Adipocyte (in vitro differentiated cells): ENCODE measurements around the gene CFAP53.
"Not testable (repeated sequence)": the region's sequence is repeated elsewhere in the genome, so short reads cannot be mapped to it uniquely, and the experiment has no call there.

Experiments
- DNase-seq: peaks from one replicate; pipeline ENCODE4 v3.0.0-alpha.2; 2015; ENCODE audit warnings: low read depth
- H3K27me3 ChIP-seq: replicated peaks from 2 replicates; pipeline ENCODE4 v1.7.0; 2013; ENCODE audit warnings: mild to moderate bottlenecking, low read length, moderate library complexity; ENCODE audit not compliant: control insufficient read depth, insufficient read depth
- H3K36me3 ChIP-seq: 2 replicates; pipeline ENCODE4 v1.7.0; 2013; ENCODE audit warnings: low read length, mild to moderate bottlenecking, moderate library complexity; ENCODE audit not compliant: control insufficient read depth, insufficient read depth, severe bottlenecking
- H3K4me1 ChIP-seq: 2 replicates; pipeline ENCODE4 v1.7.0; 2013; ENCODE audit warnings: mild to moderate bottlenecking, low read length, moderate library complexity; ENCODE audit not compliant: control insufficient read depth, insufficient read depth
- H3K4me3 ChIP-seq: 2 replicates; pipeline ENCODE4 v1.7.0; 2013; ENCODE audit warnings: mild to moderate bottlenecking, low read length, moderate library complexity
- H3K9ac ChIP-seq: 2 replicates; pipeline ENCODE4 v1.7.0; 2013; ENCODE audit warnings: mild to moderate bottlenecking, low read length, moderate library complexity
- H3K9me3 ChIP-seq: 2 replicates; pipeline ENCODE4 v1.7.0; 2013; ENCODE audit warnings: mild to moderate bottlenecking, low read length, moderate library complexity; ENCODE audit not compliant: control insufficient read depth

The CFAP53 gene

GRCh38 chr18:50306944-50307343, 40.6 kb upstream of the CFAP53 start:
- Histone ChIP-seq H3K9ac (peak overlapping the region; percentile 79), H3K4me3 (peak overlapping the region; percentile 83), H3K36me3 (no peaks in the 10 kb centered on the region), H3K9me3 (peaks cover 9% of the 10 kb centered on the region), H3K27me3 (peaks cover 6% of the 10 kb centered on the region), H3K4me1 (peaks cover 15% of the 10 kb centered on the region)
- DNase-seq: no peak

- no peaks in the 10 kb centered on the region for H3K36me3 ChIP-seq
- H3K4me3 ChIP-seq: no peak overlapping the region
- peaks cover 18% of the 10 kb centered on the region for H3K27me3 ChIP-seq
- no peak overlapping the region for H3K9ac ChIP-seq
- no peak for DNase-seq
- H3K4me1 ChIP-seq: no peaks in the 10 kb centered on the region
- H3K9me3 ChIP-seq: peaks cover 16% of the 10 kb centered on the region
Observed at GRCh38 chr18:50301074-50301473, 34.8 kb upstream of the CFAP53 start.

- H3K9me3 ChIP-seq: peaks cover 12% of the 10 kb centered on the region
- H3K36me3 ChIP-seq: no peaks in the 10 kb centered on the region
- H3K4me3 ChIP-seq: no peak overlapping the region
- peaks cover 18% of the 10 kb centered on the region for H3K27me3 ChIP-seq
- no peak for DNase-seq
- no peaks in the 10 kb centered on the region for H3K4me1 ChIP-seq
- no peak overlapping the region for H3K9ac ChIP-seq
Observed at GRCh38 chr18:50299626-50300388, 33.5 kb upstream of the CFAP53 start.

GRCh38 chr18:50298443-50299284, 32.4 kb upstream of the CFAP53 start:
- no peak for DNase-seq
- Histone ChIP-seq H3K27me3 (peaks cover 18% of the 10 kb centered on the region), H3K4me1 (no peaks in the 10 kb centered on the region), H3K9ac (no peak overlapping the region), H3K4me3 (peak overlapping the region; percentile 83), H3K36me3 (no peaks in the 10 kb centered on the region), H3K9me3 (peaks cover 12% of the 10 kb centered on the region)

- H3K27me3 ChIP-seq: peaks cover 15% of the 10 kb centered on the region
- DNase-seq: peak; percentile 76
- H3K4me3 ChIP-seq: peak overlapping the region; percentile 83
- H3K4me1 ChIP-seq: no peaks in the 10 kb centered on the region
- H3K9ac ChIP-seq: peak overlapping the region; percentile 64
- H3K36me3 ChIP-seq: no peaks in the 10 kb centered on the region
- peaks cover 11% of the 10 kb centered on the region for H3K9me3 ChIP-seq
Observed at GRCh38 chr18:50297621-50298442, 31.5 kb upstream of the CFAP53 start.

- H3K4me3 ChIP-seq: no peak overlapping the region
- peaks cover 3% of the 10 kb centered on the region for H3K4me1 ChIP-seq
- H3K9ac ChIP-seq: no peak overlapping the region
- no peak for DNase-seq
- H3K36me3 ChIP-seq: no peaks in the 10 kb centered on the region
- H3K9me3 ChIP-seq: peaks cover 6% of the 10 kb centered on the region
- peaks cover 6% of the 10 kb centered on the region for H3K27me3 ChIP-seq
Observed at GRCh38 chr18:50293039-50293438, 26.7 kb upstream of the CFAP53 start.

- Histone ChIP-seq H3K4me1 (peaks cover 3% of the 10 kb centered on the region), H3K36me3 (peaks cover 3% of the 10 kb centered on the region), H3K9ac (no peak overlapping the region), H3K9me3 (no peaks in the 10 kb centered on the region), H3K4me3 (no peak overlapping the region), H3K27me3 (peaks cover 6% of the 10 kb centered on the region)
- DNase-seq: no peak
Observed at GRCh38 chr18:50289108-50289443, 22.8 kb upstream of the CFAP53 start.

- DNase-seq, H3K9me3 ChIP-seq, H3K27me3 ChIP-seq, H3K4me1 ChIP-seq, H3K36me3 ChIP-seq: not testable (repeated sequence)
- Histone ChIP-seq H3K9ac (peak overlapping the region; percentile 94), H3K4me3 (peak overlapping the region; percentile 93)
Observed at GRCh38 chr18:50288348-50289107, 22.2 kb upstream of the CFAP53 start.

GRCh38 chr18:50287441-50288347, 21.4 kb upstream of the CFAP53 start, which contains the start of gene CXXC1:
Gene CXXC1 (minus strand): TSS chr18:50287692. CDS start chr18:50287589, 103 bp downstream.
- H3K36me3 ChIP-seq: peaks cover 16% of the 10 kb centered on the region
- H3K4me1 ChIP-seq: peaks cover 3% of the 10 kb centered on the region
- peak; percentile 100 for DNase-seq

GRCh38 chr18:50287028-50287440, 20.7 kb upstream of the CFAP53 start:
- Histone ChIP-seq H3K4me3 (peak overlapping the region; percentile 93), H3K9ac (peak overlapping the region; percentile 94), H3K9me3 (no peaks in the 10 kb centered on the region), H3K36me3 (peaks cover 21% of the 10 kb centered on the region), H3K4me1 (peaks cover 6% of the 10 kb centered on the region), H3K27me3 (peaks cover 6% of the 10 kb centered on the region)
- DNase-seq: no peak

More at GRCh38 chr18:50287441-50288347, 21.4 kb upstream of the CFAP53 start, which contains the start of gene CXXC1:
- peak within 1 kb of the TSS; percentile 93 for H3K4me3 ChIP-seq
- peak within 1 kb of the TSS; percentile 94 for H3K9ac ChIP-seq
- H3K27me3 ChIP-seq: peaks cover 6% of the 10 kb centered on the region
- no peaks in the 10 kb centered on the region for H3K9me3 ChIP-seq
